Endodermal cell (in vitro differentiated cells): Measurements from ENCODE around the gene HPGD. TPM values are rescaled to one million over a fixed set of nuclear protein-coding genes. Genes with fewer than 3 reads are reported as not detected.
A peak's percentile ranks its signal among the peaks of the same experiment; 100 is the strongest.

Experiments used
- DNase-seq: peaks from one replicate; pipeline ENCODE4 v3.0.0-alpha.2; 2017
- H3K27ac ChIP-seq: 2 replicates; pipeline ENCODE4 v1.5.1; 2013; ENCODE audit warnings: mild to moderate bottlenecking, low read depth, low read length, moderate library complexity
- H3K27me3 ChIP-seq: 2 replicates; pipeline ENCODE4 v1.6.1; 2013; ENCODE audit warnings: mild to moderate bottlenecking, low read length, moderate library complexity; ENCODE audit not compliant: insufficient read depth, control insufficient read depth, poor library complexity, severe bottlenecking
- H3K36me3 ChIP-seq: 2 replicates; pipeline ENCODE4 v1.7.0; 2013; ENCODE audit warnings: mild to moderate bottlenecking, low read length, moderate library complexity; ENCODE audit not compliant: control insufficient read depth, insufficient read depth
- H3K4me1 ChIP-seq: one replicate; pipeline ENCODE4 v1.7.0; 2013; ENCODE audit warnings: low read length; ENCODE audit not compliant: control insufficient read depth, insufficient read depth
- H3K4me3 ChIP-seq: 2 replicates; pipeline ENCODE4 v1.5.1; 2013; ENCODE audit warnings: mild to moderate bottlenecking, low read length, moderate library complexity
- H3K9ac ChIP-seq: 2 replicates; pipeline ENCODE4 v1.6.1; 2013; ENCODE audit warnings: mild to moderate bottlenecking, low read length, moderate library complexity; ENCODE audit not compliant: poor library complexity, severe bottlenecking; ENCODE audit errors: extremely low read depth
- H3K9me3 ChIP-seq: 2 replicates; pipeline ENCODE4 v1.6.1; 2013; ENCODE audit warnings: mild to moderate bottlenecking, low read length, moderate library complexity; ENCODE audit not compliant: control insufficient read depth
- H3K27ac Mint-ChIP-seq: 2 replicates; pipeline ENCODE4 v1.8.0; 2020; ENCODE audit warnings: mixed read lengths
- H3K27me3 Mint-ChIP-seq: 2 replicates; pipeline ENCODE4 v1.8.0; 2021; ENCODE audit warnings: mild to moderate bottlenecking, mixed read lengths; ENCODE audit not compliant: insufficient read depth
- H3K36me3 Mint-ChIP-seq: 2 replicates; pipeline ENCODE4 v1.8.0; 2020; ENCODE audit warnings: low read depth, mixed read lengths
- H3K4me1 Mint-ChIP-seq: 2 replicates; pipeline ENCODE4 v1.8.0; 2020; ENCODE audit warnings: mixed read lengths
- H3K4me3 Mint-ChIP-seq: 2 replicates; pipeline ENCODE4 v1.8.0; 2020; ENCODE audit warnings: mild to moderate bottlenecking, moderate library complexity, mixed read lengths
- H3K9me3 Mint-ChIP-seq: 2 replicates; pipeline ENCODE4 v1.8.0; 2020; ENCODE audit warnings: mild to moderate bottlenecking, mixed read lengths
- CTCF ChIP-seq: fragments of 200-600 bp; sonication (generic); conservative IDR thresholded peaks from 2 replicates; pipeline ENCODE4 v1.5.0; 2021; ENCODE audit warnings: antibody characterized with exemption, mild to moderate bottlenecking
- WGBS, 2 experiments: methylation state at CpG; one replicate each; pipeline versions ENCODE4 v1.1.5 to v1.1.7; 2013; ENCODE audit warnings: missing lambda C conversion rate in 2 of 2, mixed read lengths in 1 of 2; ENCODE audit not compliant: insufficient coverage in 1 of 2, insufficient read length in 1 of 2; 5-methylcytosine and 5-hydroxymethylcytosine counted together
- total RNA-seq, 2 donors: library from RNA; stranded (reverse); fragmentation: NEBNext Ultra II Directional in 1 of 2; extraction: Animal tissue kit (Norgen Biotek cat#: 25700) in 1 of 2; gene quantifications; 2 replicates in 1 of 2; 3 replicates in 1 of 2; pipeline ENCODE4 v1.2.1, GENCODE V29; 2021

HPGD gene
- total RNA-seq, 2 donors from 2014 or later: 1.2 to 27.7 TPM

GRCh38 chr4:174534461-174534860 lies 12.2 kb upstream of the HPGD start:
- no peak for DNase-seq
- Histone ChIP-seq H3K9me3 (no peaks in the 10 kb centered on the region), H3K27me3 (no peaks in the 10 kb centered on the region), H3K36me3 (no peaks in the 10 kb centered on the region), H3K4me1 (no peaks in the 10 kb centered on the region), H3K4me3 (no peak overlapping the region), H3K9ac (no peak overlapping the region), H3K27ac (no peak overlapping the region)
- H3K36me3 Mint-ChIP-seq: no peaks in the 10 kb centered on the region
- no peak overlapping the region for H3K27ac Mint-ChIP-seq
- H3K9me3 Mint-ChIP-seq: no peaks in the 10 kb centered on the region
- no peaks in the 10 kb centered on the region for H3K27me3 Mint-ChIP-seq
- TF ChIP-seq CTCF: no peak
- H3K4me3 Mint-ChIP-seq: no peak overlapping the region
- WGBS, 2 experiments: 89 to 100% methylated on average over 1 to 3 of the region's 3 CpGs
- H3K4me1 Mint-ChIP-seq: peaks cover 15% of the 10 kb centered on the region

- H3K27ac ChIP-seq: no peak overlapping the region
- Mint-ChIP-seq H3K27me3 (no peaks in the 10 kb centered on the region), H3K36me3 (no peaks in the 10 kb centered on the region)
These were observed 10.2 kb upstream of the HPGD start for GRCh38 chr4:174532445-174532844.

GRCh38 chr4:174531486-174531885 lies 9.2 kb upstream of the HPGD start:
- H3K27me3 Mint-ChIP-seq: no peaks in the 10 kb centered on the region
- no peaks in the 10 kb centered on the region for H3K36me3 ChIP-seq
- no peak overlapping the region for H3K27ac ChIP-seq
- H3K4me1 Mint-ChIP-seq: peaks cover 17% of the 10 kb centered on the region
- H3K9me3 Mint-ChIP-seq: no peaks in the 10 kb centered on the region
- no peak overlapping the region for H3K4me3 ChIP-seq
- no peaks in the 10 kb centered on the region for H3K4me1 ChIP-seq
- no peak for TF ChIP-seq CTCF
- no peak for DNase-seq
- H3K27me3 ChIP-seq: no peaks in the 10 kb centered on the region
- H3K9ac ChIP-seq: no peak overlapping the region
- H3K27ac Mint-ChIP-seq: peak overlapping the region; percentile 2
- H3K36me3 Mint-ChIP-seq: no peaks in the 10 kb centered on the region
- no peaks in the 10 kb centered on the region for H3K9me3 ChIP-seq
- no peak overlapping the region for H3K4me3 Mint-ChIP-seq

More at GRCh38 chr4:174532445-174532844, 10.2 kb upstream of the HPGD start:
- H3K4me1 Mint-ChIP-seq: peaks cover 17% of the 10 kb centered on the region
- no peak for TF ChIP-seq CTCF
- H3K4me1 ChIP-seq: no peaks in the 10 kb centered on the region
- H3K4me3 Mint-ChIP-seq: no peak overlapping the region
- H3K27ac Mint-ChIP-seq: no peak overlapping the region
- no peak overlapping the region for H3K4me3 ChIP-seq
- no peaks in the 10 kb centered on the region for H3K36me3 ChIP-seq
- H3K9me3 Mint-ChIP-seq: no peaks in the 10 kb centered on the region
- H3K9ac ChIP-seq: no peak overlapping the region
- no peak for DNase-seq
- H3K9me3 ChIP-seq: no peaks in the 10 kb centered on the region
- H3K27me3 ChIP-seq: no peaks in the 10 kb centered on the region
